Measurements from ENCODE around the gene YJEFN3. TPM values are rescaled to one million over a fixed set of nuclear protein-coding genes. Genes with fewer than 3 reads are reported as not detected.

YJEFN3 gene
- total RNA-seq, 1 experiment from 2014 or later = 18.5 TPM

DNA sequence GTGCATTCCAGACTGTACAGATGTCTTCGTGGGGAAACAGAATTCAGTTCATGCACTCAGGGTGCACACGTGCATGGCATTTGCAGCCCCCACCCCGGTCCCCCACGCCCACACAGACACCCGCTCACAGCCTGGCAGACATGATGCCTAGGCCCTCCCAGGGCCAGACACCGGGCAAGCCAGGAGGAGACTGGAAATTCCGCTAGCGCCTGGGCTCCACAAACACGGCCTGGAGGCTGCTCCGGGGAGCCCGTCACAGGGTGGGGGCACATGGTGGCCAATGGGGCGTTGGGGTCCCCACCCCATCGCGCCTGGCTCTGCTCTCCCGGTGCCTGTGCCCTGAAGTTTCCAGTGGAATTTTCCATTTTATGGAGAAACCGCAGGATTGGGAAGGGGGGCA lies 12.9 kb downstream of the YJEFN3 start:
- Histone ChIP-seq H3K9me2 (ENCODE audit: insufficient read depth) (no peaks in the 10 kb centered on the region), H4K20me1 (ENCODE audit: insufficient read depth) (no peaks in the 10 kb centered on the region), H3K36me3 (ENCODE audit: low read depth) (no peaks in the 10 kb centered on the region), H3K79me2 (ENCODE audit: low read depth) (no peaks in the 10 kb centered on the region), H2AFZ (no peak overlapping the region), H3K27ac (no peak overlapping the region), H3K27me3 (ENCODE audit: insufficient read depth, low read depth) (no peaks in the 10 kb centered on the region), H3K4me2 (peak overlapping the region; percentile 85; the same call in 1 of the 2 replicates), H3K9me3 (ENCODE audit: insufficient read depth, low read depth) (no peaks in the 10 kb centered on the region), H3K4me3 (peak overlapping the region; percentile 58; the same call in 1 of the 2 replicates), H3F3A (ENCODE audit: insufficient read depth, low read depth) (peaks cover 23% of the 10 kb centered on the region; the same call in 1 of the 2 replicates), H3K4me1 (replicated peaks; ENCODE audit: insufficient read depth) (peaks cover 7% of the 10 kb centered on the region)
- ChIA-PET POLR2A (ENCODE audit: unreplicated experiment) (no interaction called here), CTCF (interaction anchor here (0.5 to 0.6 kb wide), 2 partner anchors 10 to 52 kb away, joined by 3 read pairs; no protein-coding TSS in a partner anchor)
- DNase-seq = no peak
- TF ChIP-seq EZH2 (IDR thresholded peaks at IDR 0.05; ENCODE audit: low read depth) = no peak
- no peak for TF ChIP-seq CTCF (conservative IDR thresholded peaks at IDR 0.05)
- no TSS peak for BruUV-seq (replicated peaks)
- intact Hi-C loops (cut with micrococcal nuclease; ENCODE audit: unreplicated experiment) = no loop called here

DNA sequence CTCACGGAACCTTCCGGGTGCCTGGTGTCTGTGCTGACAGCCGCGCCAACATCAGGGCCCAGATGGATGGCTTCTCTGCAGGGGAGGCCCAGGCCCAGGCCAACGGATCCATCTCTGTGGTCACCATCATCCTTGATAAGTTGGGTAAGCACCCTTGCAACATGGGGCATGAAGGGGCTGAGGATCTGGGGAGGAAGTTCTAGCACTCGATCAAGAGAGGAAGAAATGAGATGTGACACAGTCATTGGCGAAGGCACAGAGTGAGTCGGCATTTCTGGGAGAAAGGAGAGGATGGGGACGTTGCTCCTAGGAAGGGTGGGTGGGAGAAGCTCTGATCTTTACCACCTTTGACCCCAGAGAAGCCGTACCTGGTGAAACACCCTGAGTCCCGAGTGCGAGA lies 13.8 kb downstream of the YJEFN3 start:
- Histone ChIP-seq H3K4me1 (replicated peaks; ENCODE audit: insufficient read depth) (peaks cover 11% of the 10 kb centered on the region), H3K9me2 (ENCODE audit: insufficient read depth) (no peaks in the 10 kb centered on the region), H3K27me3 (ENCODE audit: insufficient read depth, low read depth) (no peaks in the 10 kb centered on the region), H3K27ac (no peak overlapping the region), H3K36me3 (ENCODE audit: low read depth) (no peaks in the 10 kb centered on the region), H4K20me1 (ENCODE audit: insufficient read depth) (no peaks in the 10 kb centered on the region), H2AFZ (no peak overlapping the region), H3K9me3 (ENCODE audit: insufficient read depth, low read depth) (no peaks in the 10 kb centered on the region), H3K4me3 (no peak overlapping the region), H3K79me2 (ENCODE audit: low read depth) (no peaks in the 10 kb centered on the region), H3K4me2 (no peak overlapping the region), H3F3A (ENCODE audit: insufficient read depth, low read depth) (peaks cover 18% of the 10 kb centered on the region; the same call in 1 of the 2 replicates)
- no TSS peak for BruUV-seq (replicated peaks)
- TF ChIP-seq CTCF (conservative IDR thresholded peaks at IDR 0.05) (no peak), EZH2 (IDR thresholded peaks at IDR 0.05; ENCODE audit: low read depth) (no peak)
- ChIA-PET CTCF (no interaction called here), POLR2A (ENCODE audit: unreplicated experiment) (no interaction called here)
- intact Hi-C loops (cut with micrococcal nuclease; ENCODE audit: unreplicated experiment) = no loop called here
- DNase-seq = no peak

DNA sequence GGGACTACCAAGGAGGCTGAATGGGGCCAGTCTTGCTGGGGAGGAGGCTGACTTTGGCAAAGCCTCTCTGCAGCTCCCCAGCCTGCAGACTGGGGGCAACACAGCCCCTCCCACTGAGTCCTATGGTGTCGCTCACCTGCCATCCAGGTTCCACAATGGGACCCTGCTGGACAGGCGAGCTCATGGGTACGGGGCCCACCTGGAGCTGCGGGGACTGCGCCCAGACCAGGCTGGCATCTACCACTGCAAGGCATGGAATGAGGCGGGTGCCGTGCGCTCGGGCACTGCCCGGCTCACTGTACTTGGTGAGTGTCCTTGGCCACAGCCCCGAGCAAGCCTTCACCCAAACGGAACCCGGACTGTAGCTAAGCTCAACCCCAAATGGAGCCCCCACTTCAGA lies 14.4 kb downstream of the YJEFN3 start:
- BruUV-seq (replicated peaks) = no TSS peak
- TF ChIP-seq EZH2 (IDR thresholded peaks at IDR 0.05; ENCODE audit: low read depth) (no peak), CTCF (conservative IDR thresholded peaks at IDR 0.05) (no peak)

More for the DNA sequence above, 14.4 kb downstream of the YJEFN3 start:
- intact Hi-C loops (cut with micrococcal nuclease; ENCODE audit: unreplicated experiment) = no loop called here
- Histone ChIP-seq H3K27me3 (ENCODE audit: insufficient read depth, low read depth) (no peaks in the 10 kb centered on the region), H3K4me1 (replicated peaks; ENCODE audit: insufficient read depth) (peaks cover 11% of the 10 kb centered on the region), H3K79me2 (ENCODE audit: low read depth) (no peaks in the 10 kb centered on the region), H3K4me3 (no peak overlapping the region), H3F3A (ENCODE audit: insufficient read depth, low read depth) (peaks cover 16% of the 10 kb centered on the region; the same call in 1 of the 2 replicates), H3K36me3 (ENCODE audit: low read depth) (no peaks in the 10 kb centered on the region), H3K27ac (no peak overlapping the region), H3K9me3 (ENCODE audit: insufficient read depth, low read depth) (no peaks in the 10 kb centered on the region), H2AFZ (no peak overlapping the region), H3K9me2 (ENCODE audit: insufficient read depth) (no peaks in the 10 kb centered on the region), H3K4me2 (no peak overlapping the region), H4K20me1 (ENCODE audit: insufficient read depth) (no peaks in the 10 kb centered on the region)
- POLR2A ChIA-PET (ENCODE audit: unreplicated experiment) = no interaction called here
- CTCF ChIA-PET = no interaction called here
- DNase-seq = no peak

All from PC-9 (cell line).